B cell (primary cell): ENCODE results near the gene KIR2DL4.
"Not testable (repeated sequence)": the region's sequence is repeated elsewhere in the genome, so short reads cannot be mapped to it uniquely, and the experiment has no call there.

Source experiments
- CTCF ChIP-seq: fragments of 200-600 bp; IDR thresholded peaks from one replicate; pipeline ENCODE4 v1.8.0; 2022; ENCODE audit warnings: antibody characterized with exemption, mild to moderate bottlenecking
- EZH2 ChIP-seq: IDR thresholded peaks from 2 replicates; pipeline ENCODE4 v1.6.1; 2012; ENCODE audit warnings: borderline replicate concordance, low read depth, mild to moderate bottlenecking, moderate library complexity, low read length; ENCODE audit not compliant: insufficient read depth, poor library complexity, severe bottlenecking

- not testable (repeated sequence) for TF ChIP-seq CTCF, EZH2
Measured at GRCh38 chr19:54775830-54776229, 27.6 kb upstream of the KIR2DL4 start.
